ENCODE data around the gene NR0B1. TPM values are rescaled to one million over a fixed set of nuclear protein-coding genes. Genes with fewer than 3 reads are reported as not detected.

Gene NR0B1, protein sequence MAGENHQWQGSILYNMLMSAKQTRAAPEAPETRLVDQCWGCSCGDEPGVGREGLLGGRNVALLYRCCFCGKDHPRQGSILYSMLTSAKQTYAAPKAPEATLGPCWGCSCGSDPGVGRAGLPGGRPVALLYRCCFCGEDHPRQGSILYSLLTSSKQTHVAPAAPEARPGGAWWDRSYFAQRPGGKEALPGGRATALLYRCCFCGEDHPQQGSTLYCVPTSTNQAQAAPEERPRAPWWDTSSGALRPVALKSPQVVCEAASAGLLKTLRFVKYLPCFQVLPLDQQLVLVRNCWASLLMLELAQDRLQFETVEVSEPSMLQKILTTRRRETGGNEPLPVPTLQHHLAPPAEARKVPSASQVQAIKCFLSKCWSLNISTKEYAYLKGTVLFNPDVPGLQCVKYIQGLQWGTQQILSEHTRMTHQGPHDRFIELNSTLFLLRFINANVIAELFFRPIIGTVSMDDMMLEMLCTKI
- 0.81 TPM in 1 of 2 replicates, not detected in the other for total RNA-seq

DNA sequence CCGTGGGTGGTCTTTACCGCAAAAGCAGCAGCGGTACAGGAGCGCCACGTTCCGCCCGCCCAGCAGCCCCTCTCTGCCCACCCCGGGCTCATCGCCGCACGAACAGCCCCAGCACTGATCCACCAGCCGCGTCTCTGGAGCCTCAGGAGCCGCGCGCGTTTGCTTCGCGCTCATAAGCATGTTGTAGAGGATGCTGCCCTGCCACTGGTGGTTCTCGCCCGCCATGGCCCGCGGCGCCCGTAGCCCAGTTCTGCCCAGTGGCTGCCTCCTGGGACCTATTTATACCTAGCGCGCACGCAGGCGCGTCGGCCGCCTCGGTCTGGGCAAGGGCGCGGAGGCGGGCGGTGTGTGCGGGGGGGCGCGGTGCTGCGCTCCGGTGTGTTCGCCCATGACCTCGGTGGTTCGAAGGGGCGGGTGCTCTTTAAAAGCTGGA, at the start of gene NR0B1:
NR0B1 (minus strand) TSS at position 252 of the 433 bp plus-strand sequence; CDS start at position 225, 27 bp downstream.

Other genes with a start within 250 kb of the NR0B1 start
- not detected in 2 replicates for gene MAGEB2, start 93.8 kb downstream of the NR0B1 start, total RNA-seq
- gene MAGEB3, start 78.7 kb downstream of the NR0B1 start, total RNA-seq: not detected in 2 replicates
- gene MAGEB4, start 67.4 kb downstream of the NR0B1 start, total RNA-seq: not detected in 2 replicates
- not detected in 2 replicates for gene MAGEB1, start 62.2 kb downstream of the NR0B1 start, total RNA-seq